Esophagus squamous epithelium (tissue), 5 donors: ENCODE measurements around the gene KMT2C. TPM values are rescaled to one million over a fixed set of nuclear protein-coding genes. Genes with fewer than 3 reads are reported as not detected.

Source experiments
- DNase-seq: peaks from one replicate; lab custom pipeline; 2025; lab: John Stamatoyannopoulos, UW
- H3K27ac ChIP-seq, 4 donors: fragments of 200-600 bp; sonication (generic); one replicate each; pipeline ENCODE4 v1.5.1; 2016 to 2019; ENCODE audit warnings: mild to moderate bottlenecking in 1 of 4
- H3K27me3 ChIP-seq, 4 donors: fragments of 200-600 bp; sonication (generic); 1 replicate in 3 of 4; 2 replicates in 1 of 4; pipeline versions ENCODE4 v1.5.1 to v1.6.0; 2017 to 2021; ENCODE audit warnings: antibody characterized with exemption in 1 of 4
- H3K36me3 ChIP-seq, 3 donors: fragments of 200-600 bp; sonication (generic); one replicate each; pipeline ENCODE4 v1.5.1; 2016 to 2019
- H3K4me1 ChIP-seq, 3 donors: fragments of 200-600 bp; sonication (generic); one replicate each; pipeline ENCODE4 v1.5.1; 2017 to 2019
- H3K4me3 ChIP-seq, 4 donors: fragments of 200-600 bp; sonication (generic); 1 replicate in 3 of 4; 2 replicates in 1 of 4; pipeline ENCODE4 v1.5.1; 2016 to 2019; ENCODE audit warnings: mild to moderate bottlenecking in 2 of 4, moderate library complexity in 1 of 4
- H3K9me3 ChIP-seq, 3 donors: fragments of 200-600 bp; sonication (generic); one replicate each; pipeline ENCODE4 v1.5.1; 2016 to 2019
- CTCF ChIP-seq, 6 experiments: fragments of 450-650 bp in 4 of 6; fragments of 200-600 bp in 2 of 6; sonication (generic) in 2 of 6; IDR thresholded peaks; one replicate each; pipeline ENCODE4 v1.5.1; 2016 to 2019; ENCODE audit warnings: antibody characterized with exemption in 6 of 6, mild to moderate bottlenecking in 4 of 6, moderate library complexity in 4 of 6
- POLR2A ChIP-seq, 4 donors: fragments of 450-650 bp; IDR thresholded peaks; one replicate each; pipeline ENCODE4 v1.6.1; 2017; ENCODE audit warnings: antibody characterized with exemption in 4 of 4, mild to moderate bottlenecking in 4 of 4, moderate library complexity in 3 of 4
- WGBS, 2 donors: methylation state at CpG; one replicate each; pipeline ENCODE4 v1.1.5; 2018; 5-methylcytosine and 5-hydroxymethylcytosine counted together
- intact Hi-C: fragments of 100-400 bp; cut with DNase I; formaldehyde crosslinking; loops from one replicate; pipeline ENCODE4 v1.15.0; 2022
- total RNA-seq, 4 donors: library from RNA; depleted of rRNA; stranded (reverse); fragments of >200 nt; gene quantifications; one replicate each; pipeline ENCODE4 v1.1.0, GENCODE V29; 2016
- donor health status: DM: yes; HTN: yes; CAD: no.

The KMT2C gene
- total RNA-seq, 4 donors from 2014 or later, result 25.1 to 64.7 (median 43.4) TPM

DNA sequence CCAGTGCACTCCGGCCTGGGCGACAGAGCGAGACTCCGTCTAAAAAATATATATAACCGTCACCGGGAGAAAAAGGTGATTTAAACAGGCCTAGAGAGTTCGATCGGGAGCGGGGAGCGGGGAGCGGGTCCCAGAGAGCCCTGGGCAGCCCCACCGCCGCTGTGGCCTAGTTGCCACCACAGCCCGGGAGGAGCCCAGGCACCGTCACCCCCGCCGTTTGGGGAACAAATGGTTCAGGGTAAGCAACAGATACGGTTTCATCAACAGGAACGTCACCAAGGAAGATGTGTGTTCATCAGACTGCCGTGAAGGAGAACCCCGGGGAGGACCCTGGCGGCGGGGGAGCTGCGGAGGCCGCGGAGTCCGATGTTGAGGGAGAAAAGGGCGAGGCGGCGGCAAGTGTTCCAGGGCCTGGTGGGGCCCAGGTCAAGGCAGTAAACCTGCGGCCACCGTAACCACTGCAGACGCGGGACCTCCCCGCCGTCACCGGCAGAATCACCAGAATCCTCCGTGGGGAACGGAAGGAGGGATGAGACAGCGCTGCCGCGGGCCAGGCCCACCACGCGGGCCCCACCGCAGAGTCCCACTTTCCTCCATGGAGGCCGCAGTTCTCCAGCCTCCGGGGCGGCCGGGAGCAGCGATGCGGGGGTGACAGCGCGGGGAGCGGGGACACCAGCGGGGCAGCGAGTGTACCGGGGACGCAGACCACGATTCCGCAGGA lies 306.9 kb downstream of the KMT2C start:
- peaks cover 12 to 97% (median 25%) of the 10 kb centered on the region in 3 donors for H3K36me3 ChIP-seq
- H3K9me3 ChIP-seq, result peaks cover 0 to 13% (median 6%) of the 10 kb centered on the region in 3 donors
- H3K4me3 ChIP-seq, result no peak overlapping the region
- DNase-seq, result no peak
- TF ChIP-seq CTCF (IDR thresholded peaks at IDR 0.05) (no peak), POLR2A (IDR thresholded peaks at IDR 0.05) (no peak)
- no peak overlapping the region for H3K27ac ChIP-seq
- H3K4me1 ChIP-seq, result no peaks in the 10 kb centered on the region
- intact Hi-C loops, result no loop called here
- no peaks in the 10 kb centered on the region for H3K27me3 ChIP-seq
- WGBS, 2 donors, result 93 to 94% methylated on average over 23 to 25 of the region's 60 CpGs

DNA sequence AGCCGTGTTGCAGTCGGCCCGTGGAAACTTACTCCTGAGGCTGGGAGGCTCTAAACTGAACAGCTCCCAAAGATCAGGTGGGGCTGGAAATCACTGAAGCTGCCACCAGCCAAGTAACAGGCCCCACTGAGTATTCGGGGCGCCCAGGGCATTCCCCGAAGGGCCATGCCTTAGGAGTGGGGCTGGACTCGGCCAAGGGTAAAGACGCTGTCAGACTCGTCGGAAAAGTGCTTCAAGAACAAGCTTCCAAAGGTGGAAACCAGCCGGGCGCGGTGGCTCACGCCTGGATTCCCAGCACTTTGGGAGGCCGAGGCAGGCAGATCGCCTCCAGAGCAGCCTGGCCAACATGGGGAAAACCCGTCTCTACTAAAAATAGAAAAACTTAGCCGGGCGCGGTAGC lies 307.6 kb downstream of the KMT2C start:
- Histone ChIP-seq H3K9me3 (peaks cover 0 to 16% (median 6%) of the 10 kb centered on the region in 3 donors), H3K4me3 (no peak overlapping the region), H3K27me3 (no peaks in the 10 kb centered on the region), H3K27ac (no peak overlapping the region), H3K4me1 (no peaks in the 10 kb centered on the region), H3K36me3 (peaks cover 12 to 97% (median 25%) of the 10 kb centered on the region in 3 donors)
- TF ChIP-seq POLR2A (IDR thresholded peaks at IDR 0.05), result no peak
- no peak for TF ChIP-seq CTCF (IDR thresholded peaks at IDR 0.05)
- intact Hi-C loops, result no loop called here
- 95 to 97% methylated on average over 9 to 16 of the region's 20 CpGs for WGBS, 2 donors
- DNase-seq, result no peak

- Histone ChIP-seq H3K9me3 (peaks cover 0 to 16% (median 6%) of the 10 kb centered on the region in 3 donors), H3K27ac (no peak overlapping the region), H3K27me3 (no peaks in the 10 kb centered on the region), H3K36me3 (peaks cover 15 to 97% (median 25%) of the 10 kb centered on the region in 3 donors), H3K4me3 (no peak overlapping the region), H3K4me1 (no peaks in the 10 kb centered on the region)
- WGBS, 2 donors, result 92 to 98% methylated on average over 11 to 12 of the region's 19 CpGs
- no peak for DNase-seq
- intact Hi-C loops, result no loop called here
- TF ChIP-seq POLR2A (IDR thresholded peaks at IDR 0.05), result no peak
Observed at GRCh38 chr7:152127229-152127628, 308.6 kb downstream of the KMT2C start.

DNA sequence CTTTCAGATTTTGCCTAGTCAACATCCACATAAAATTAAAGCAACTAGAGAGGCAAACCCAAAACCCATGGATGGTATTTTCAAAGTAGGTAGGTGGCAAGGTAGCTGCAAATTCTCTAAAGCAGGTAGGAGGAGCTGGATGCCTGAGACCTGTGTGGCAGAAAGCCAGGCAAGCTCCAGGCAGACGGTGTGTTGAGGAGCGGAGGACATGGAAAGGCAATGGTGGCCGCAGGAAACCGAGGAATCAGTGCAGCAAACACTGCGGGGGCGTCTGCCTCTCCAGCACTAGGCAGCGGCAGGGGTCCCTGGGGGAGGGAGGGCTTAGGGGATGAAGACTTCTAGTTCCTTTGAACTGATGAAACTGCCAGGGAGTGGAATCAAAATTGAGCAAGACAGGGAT lies 309.1 kb downstream of the KMT2C start:
- H3K9me3 ChIP-seq, result peaks cover 0 to 16% (median 6%) of the 10 kb centered on the region in 3 donors
- no peak overlapping the region for H3K4me3 ChIP-seq
- no peaks in the 10 kb centered on the region for H3K4me1 ChIP-seq
- 85% methylated on average over 7 of the region's 7 CpGs for WGBS, 2 donors
- TF ChIP-seq POLR2A (IDR thresholded peaks at IDR 0.05) (no peak), CTCF (IDR thresholded peaks at IDR 0.05) (no peak)
- H3K27ac ChIP-seq, result no peak overlapping the region
- no peak for DNase-seq
- intact Hi-C loops, result no loop called here
- H3K27me3 ChIP-seq, result no peaks in the 10 kb centered on the region
- H3K36me3 ChIP-seq, result peaks cover 17 to 97% (median 25%) of the 10 kb centered on the region in 3 donors

DNA sequence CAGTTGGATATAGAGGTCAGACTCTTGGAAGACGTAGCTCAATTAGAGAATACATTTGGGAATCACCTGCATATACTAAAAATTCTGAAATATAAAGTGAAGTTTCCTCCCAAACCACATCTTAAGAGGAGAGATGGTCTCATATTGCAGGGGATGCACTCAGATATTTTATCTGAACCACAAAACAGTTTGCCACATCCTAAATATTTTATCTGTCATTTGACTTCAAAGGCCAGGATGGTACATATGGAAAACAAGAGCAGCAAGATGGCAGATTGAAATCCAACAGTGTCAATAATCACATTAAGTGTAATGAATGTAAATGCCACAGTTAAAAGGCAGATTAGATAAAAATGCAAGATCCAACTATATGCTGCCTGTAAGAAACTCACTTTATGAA lies 313.3 kb downstream of the KMT2C start:
- TF ChIP-seq CTCF (IDR thresholded peaks at IDR 0.05), result no peak
- no peak for TF ChIP-seq POLR2A (IDR thresholded peaks at IDR 0.05)
- intact Hi-C loops, result no loop called here
- WGBS, 2 donors, result 100% methylated on average over 1 of the region's 1 CpG
- Histone ChIP-seq H3K4me1 (no peaks in the 10 kb centered on the region), H3K27ac (no peak overlapping the region), H3K4me3 (no peak overlapping the region), H3K9me3 (peaks cover 0 to 16% (median 6%) of the 10 kb centered on the region in 3 donors), H3K36me3 (peaks cover 12 to 99% (median 33%) of the 10 kb centered on the region in 3 donors), H3K27me3 (no peaks in the 10 kb centered on the region)
- DNase-seq, result no peak
